Measurements from ENCODE around the gene PTPA.
"Not testable (repeated sequence)": the region's sequence is repeated elsewhere in the genome, so short reads cannot be mapped to it uniquely, and the experiment has no call there.

The PTPA gene

GRCh38 chr9:129109952-129110739, 1.1 kb upstream of the PTPA start:
- no peak for DNase-seq

DNA sequence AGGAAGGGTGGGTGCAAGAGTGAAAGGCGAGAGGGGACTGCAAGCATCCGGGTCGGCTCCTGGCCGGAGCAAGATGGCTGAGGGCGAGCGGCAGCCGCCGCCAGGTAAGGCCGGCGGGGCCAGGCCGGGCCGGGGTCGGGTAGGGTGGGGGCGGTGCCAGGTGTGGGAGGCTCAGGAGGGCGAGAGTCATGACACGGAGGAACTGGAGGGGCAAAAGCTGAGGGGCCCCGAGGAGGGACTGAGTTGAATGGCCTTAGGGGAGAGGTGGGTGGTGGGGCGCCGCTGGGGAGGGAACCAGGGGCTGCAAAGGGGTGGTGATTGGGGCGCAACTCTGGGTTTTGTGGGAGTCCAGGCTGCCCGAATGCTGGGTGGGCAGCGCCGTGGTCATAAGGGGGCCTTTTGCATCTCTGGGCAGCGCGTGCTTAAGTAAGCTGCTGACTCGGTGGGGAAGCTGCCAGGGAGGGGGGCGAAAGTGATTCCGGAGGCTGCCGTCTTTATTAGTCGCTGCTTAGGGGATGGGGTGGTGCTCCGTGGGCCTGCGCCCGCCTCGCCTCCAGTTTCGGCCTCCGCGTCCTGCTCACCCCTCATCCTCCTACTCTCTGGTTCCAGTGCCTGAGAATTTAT, 425 bp downstream of the PTPA start:
- no peak for DNase-seq

DNA sequence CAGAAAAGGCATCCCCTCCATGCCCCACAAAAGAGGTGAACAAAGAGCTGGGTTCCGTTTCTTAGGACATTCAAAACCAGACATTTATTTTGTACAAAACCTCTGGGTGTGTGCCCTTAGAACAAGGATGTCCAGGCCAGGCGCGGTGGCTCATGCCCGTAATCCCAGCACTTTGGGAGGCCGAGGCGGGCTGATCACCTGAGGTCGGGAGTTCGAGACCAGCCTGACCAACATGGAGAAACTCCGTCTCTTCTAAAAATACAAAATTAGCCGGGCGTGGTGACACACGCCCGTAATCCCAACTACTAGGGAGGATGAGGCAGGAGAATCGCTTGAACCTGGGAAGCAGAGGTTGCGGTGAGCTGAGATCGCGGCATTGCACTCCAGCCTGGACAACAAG, 1.3 kb downstream of the PTPA start:
- not testable (repeated sequence) for DNase-seq

DNA sequence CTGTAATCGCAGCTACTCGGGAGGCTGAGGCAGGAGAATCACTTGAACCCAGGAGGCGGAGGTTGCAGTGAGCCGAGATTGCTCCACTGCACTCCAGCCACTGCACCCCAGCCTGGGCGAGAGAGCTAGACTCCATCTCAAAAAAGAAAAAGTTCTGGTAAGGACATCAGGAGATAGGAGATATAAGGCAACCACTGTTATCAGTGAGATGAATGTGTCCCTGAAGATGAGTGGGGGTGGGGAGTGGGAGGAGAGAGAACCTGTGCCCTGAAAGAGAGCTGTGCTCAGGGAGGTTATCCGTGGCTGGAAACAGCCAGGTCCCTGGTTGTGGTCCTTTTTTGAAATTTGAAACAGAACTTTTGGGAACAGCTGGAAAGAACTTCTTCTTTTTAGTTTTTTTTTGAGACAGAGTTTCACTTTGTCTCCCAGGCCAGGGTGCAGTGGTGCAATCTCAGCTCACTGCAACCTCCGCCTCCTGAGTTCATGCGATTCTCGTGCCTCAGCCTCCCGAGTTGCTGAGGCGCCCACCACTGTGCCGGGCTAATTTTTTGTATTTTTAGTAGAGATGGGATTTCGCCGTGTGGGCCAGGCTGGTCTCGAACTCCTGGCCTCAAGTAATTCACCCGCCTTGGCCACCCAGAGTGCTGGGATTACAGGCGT, 2.6 kb downstream of the PTPA start:
- no peak for DNase-seq

- no peak for DNase-seq
Measured at GRCh38 chr9:129118799-129119198, 7.6 kb downstream of the PTPA start.

DNA sequence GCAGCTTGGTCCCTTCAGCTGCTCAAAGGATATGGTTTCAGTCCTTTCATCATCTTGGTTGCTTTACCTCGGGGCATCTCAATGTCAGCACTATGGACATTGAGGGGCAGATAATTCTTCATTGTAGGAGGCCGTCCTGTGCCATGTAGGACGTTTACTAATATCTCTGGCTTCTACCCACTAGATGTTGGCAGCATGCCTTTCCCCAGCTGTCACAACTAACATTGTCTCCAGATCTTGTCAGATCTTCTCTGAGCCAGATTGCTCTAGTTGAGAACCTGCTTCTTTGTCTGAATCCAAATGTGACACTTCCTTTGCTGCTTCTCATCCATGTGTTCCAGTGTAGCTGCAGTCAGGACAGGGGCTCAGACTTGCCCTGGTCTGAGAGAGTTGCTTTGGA, 10.3 kb downstream of the PTPA start:
- no peak for DNase-seq

DNA sequence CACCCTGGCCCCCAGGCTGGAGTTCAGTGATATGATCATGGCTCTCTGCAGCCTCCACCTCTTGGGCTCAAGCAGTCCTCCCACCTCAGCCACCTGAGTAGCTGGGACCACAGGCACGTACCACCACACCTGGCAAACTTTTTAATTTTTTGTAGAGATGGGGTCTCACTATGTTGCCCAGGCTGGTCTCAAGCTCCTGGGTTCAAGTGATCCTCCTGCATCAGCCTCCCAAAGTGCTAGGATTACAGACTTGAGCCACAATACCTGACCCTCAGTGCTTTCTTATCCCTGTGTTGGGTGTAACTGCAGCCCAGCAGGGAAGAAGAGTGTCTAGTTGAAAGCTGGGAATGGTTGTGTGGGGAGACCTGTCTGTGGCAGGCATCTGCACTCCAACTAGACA, 10.9 kb downstream of the PTPA start:
- no peak for DNase-seq

- DNase-seq, result not testable (repeated sequence)
Measured at GRCh38 chr9:129122976-129123375, 11.8 kb downstream of the PTPA start.

GRCh38 chr9:129124506-129125069, 13.4 kb downstream of the PTPA start:
- DNase-seq, result no peak

DNA sequence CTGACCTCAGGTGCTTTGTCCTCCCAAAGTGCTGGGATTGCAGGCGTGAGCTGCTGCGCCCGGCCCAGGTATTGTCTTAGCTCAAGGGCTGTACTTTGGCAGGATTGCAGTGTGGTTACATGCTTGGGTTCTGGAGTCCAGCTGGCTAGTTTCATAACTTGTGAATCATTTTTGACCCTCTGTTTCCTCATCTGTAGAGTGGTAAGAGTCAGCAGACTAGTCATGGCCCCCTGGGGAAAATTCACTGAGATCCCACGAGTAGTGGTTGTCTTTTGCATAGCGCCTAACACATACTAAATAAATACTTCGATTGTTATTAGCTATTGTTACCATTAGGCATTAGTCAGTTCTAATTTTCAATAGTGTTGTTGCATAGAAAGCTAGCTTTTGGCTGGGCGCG, 14.3 kb downstream of the PTPA start:
- no peak for DNase-seq

DNA sequence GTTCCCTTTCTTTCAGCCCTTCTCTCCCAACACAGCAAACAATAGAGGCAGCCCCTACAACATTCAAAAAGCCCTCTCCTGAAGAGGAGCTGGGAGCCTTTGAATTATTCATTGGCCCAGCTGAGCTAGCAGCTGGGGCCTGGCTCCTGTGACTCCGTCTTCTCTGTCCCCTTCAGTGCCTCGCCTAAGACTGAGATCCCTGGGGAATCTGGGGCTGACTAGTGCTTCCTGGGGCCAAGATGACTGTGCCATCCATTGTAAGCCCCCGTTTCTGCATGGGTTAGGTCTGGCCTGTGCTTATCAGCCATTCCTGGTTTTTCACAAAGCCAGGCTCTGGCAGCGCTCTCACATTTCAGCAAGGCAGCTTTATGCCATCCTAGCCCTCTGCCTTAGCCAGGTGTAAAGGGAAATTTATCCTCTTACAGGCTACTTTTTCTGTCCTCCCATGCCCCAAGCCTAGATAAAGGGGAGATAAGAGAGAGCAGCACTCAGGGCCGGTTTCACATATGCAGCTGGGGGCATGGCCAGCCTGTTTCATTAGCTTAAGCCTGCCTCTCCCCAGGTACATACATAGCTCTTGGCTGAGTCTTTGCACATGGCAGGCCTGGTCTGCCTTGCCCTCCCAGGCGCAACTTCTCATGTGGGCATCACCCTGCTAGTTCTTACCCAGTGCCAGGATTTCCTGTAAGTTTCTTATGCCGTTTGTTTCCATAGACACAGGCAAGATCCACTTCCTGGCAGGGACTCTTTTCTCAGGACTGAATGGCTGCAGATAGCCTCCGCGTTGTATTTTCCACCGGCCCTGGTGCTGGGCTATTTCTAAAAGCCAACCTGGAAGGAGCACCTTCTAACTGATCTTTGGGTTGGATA, 15.8 kb downstream of the PTPA start:
- no peak for DNase-seq

DNA sequence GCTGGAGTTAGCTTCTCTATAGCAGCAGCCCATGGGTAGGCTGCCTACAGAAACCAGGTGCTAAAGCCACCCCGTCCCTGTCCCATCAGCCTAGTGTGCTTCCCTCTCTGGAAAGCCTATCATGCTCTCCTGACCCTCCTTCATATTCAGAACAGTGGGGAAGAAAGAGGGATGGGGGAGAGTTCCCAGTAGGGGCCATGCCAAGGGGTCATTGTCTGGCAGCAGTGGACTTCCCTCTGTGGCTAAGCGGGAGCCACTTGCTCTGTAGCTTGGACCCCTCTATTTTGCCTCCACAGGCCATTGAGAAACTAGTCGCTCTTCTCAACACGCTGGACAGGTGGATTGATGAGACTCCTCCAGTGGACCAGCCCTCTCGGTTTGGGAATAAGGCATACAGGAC, 17.5 kb downstream of the PTPA start:
- no peak for DNase-seq

GRCh38 chr9:129130271-129130670, 19.1 kb downstream of the PTPA start:
- DNase-seq, result not testable (repeated sequence)

GRCh38 chr9:129130791-129131190, 19.6 kb downstream of the PTPA start:
- no peak for DNase-seq

- DNase-seq, result peak; percentile 36 to 50
Measured at GRCh38 chr9:129131300-129132145, 20.3 kb downstream of the PTPA start.

- DNase-seq, result no peak
Measured at GRCh38 chr9:129133082-129133481, 21.9 kb downstream of the PTPA start.

- DNase-seq, result no peak
Measured at GRCh38 chr9:129135476-129135875, 24.3 kb downstream of the PTPA start.

GRCh38 chr9:129136446-129137035, 25.3 kb downstream of the PTPA start:
- no peak for DNase-seq

DNA sequence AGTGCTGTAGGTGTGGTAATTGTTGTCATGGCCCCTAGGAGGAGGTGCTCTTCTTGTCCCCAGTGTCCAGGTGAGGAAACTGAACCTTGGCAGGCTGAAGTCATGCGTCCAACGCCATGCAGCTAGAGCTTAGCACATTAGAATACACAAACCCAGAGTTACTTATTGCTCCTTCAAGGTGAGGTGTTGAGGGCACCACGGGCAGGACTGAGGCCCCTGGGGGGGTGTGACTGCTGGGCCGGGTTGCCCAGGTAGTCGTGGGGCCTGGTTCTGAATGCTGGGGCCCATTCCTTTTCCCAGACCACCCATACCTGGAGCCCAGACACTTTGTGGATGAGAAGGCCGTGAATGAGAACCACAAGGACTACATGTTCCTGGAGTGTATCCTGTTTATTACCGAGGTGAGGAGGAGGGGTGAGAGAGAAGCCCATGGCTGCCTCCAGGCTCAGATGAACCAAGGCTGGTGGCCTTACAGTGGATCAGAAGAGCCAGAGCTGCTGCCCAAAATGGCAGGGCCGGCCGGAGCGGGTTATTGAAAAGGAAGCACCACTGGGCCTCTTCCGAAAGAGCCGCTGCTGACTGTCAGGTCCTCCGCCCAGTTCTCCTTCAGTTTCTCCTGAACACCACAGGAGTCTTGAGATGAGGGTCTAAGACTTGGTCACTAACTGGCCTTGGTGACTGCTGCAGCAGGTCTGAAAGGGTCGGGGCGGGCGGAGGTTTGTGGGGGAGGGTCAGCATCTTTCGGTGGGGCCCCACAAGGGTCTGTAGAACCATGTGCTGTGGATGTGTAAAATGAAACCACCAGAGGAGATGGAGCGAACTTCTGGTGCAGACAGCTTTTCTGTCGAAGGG, 26.3 kb downstream of the PTPA start:
- DNase-seq, result no peak

GRCh38 chr9:129138144-129138462, 26.9 kb downstream of the PTPA start:
- DNase-seq, result no peak

All from NCI-H1930 (cell line).